ENCODE measurements around the gene ENTPD6.

The ENTPD6 gene

DNA sequence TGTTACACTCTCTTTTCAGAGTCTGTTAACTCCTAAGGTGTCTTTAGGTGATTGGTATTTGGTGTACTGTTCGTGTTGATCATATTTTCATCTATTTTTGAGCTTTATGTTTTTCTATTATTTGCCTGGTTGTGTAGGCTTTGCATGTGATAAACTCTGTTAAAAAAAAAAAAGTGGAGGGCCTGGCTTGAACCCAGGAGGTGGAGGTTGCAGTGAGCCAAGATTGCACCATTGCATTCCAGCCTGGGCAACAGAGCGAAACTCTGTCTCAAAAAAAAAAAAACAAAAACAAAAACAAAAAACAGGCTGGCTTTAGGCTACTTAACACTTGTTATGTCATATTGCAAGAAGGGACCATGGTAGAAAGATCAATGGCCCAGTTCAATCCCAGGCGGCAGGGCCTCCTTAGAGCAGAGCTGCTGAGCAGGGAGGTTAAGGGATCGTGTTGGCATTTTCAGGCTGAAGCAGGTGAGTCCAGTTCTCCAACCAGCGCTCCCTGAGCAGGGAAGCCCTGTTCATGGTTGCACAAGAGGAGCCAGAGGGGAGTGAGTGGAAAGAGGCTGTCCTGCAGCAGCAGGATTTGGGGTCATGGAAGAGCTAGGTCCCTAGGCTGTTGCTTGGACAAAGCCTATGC is 60.8 kb downstream of the ENTPD6 start:
- no peak for TF ChIP-seq POLR2AphosphoS5 (IDR thresholded peaks at IDR 0.05; ENCODE audit: low read depth, low read length)
- no peak for TF ChIP-seq FOXP2 (optimal IDR thresholded peaks at IDR 0.05; ENCODE audit: borderline replicate concordance, extremely low read depth, extremely low read length, insufficient read depth)
- no peak for TF ChIP-seq REST (IDR thresholded peaks at IDR 0.05; ENCODE audit: insufficient read depth in 1 of 2, low read depth in 2 of 2, low read length in 2 of 2)
- TF ChIP-seq TAF1 (IDR thresholded peaks at IDR 0.05; ENCODE audit: borderline replicate concordance, insufficient read depth, low read length) = no peak
- TF ChIP-seq SIN3A (IDR thresholded peaks at IDR 0.05; ENCODE audit: borderline replicate concordance, insufficient read depth, low read length) = no peak

- no peak for TF ChIP-seq REST (IDR thresholded peaks at IDR 0.05; ENCODE audit: insufficient read depth in 1 of 2, low read depth in 2 of 2, low read length in 2 of 2)
- TF ChIP-seq FOXP2 (optimal IDR thresholded peaks at IDR 0.05; ENCODE audit: borderline replicate concordance, extremely low read depth, extremely low read length, insufficient read depth) = no peak
- no peak for TF ChIP-seq TAF1 (IDR thresholded peaks at IDR 0.05; ENCODE audit: borderline replicate concordance, insufficient read depth, low read length)
- TF ChIP-seq POLR2AphosphoS5 (IDR thresholded peaks at IDR 0.05; ENCODE audit: low read depth, low read length) = no peak
- no peak for TF ChIP-seq SIN3A (IDR thresholded peaks at IDR 0.05; ENCODE audit: borderline replicate concordance, insufficient read depth, low read length)
Measured at GRCh38 chr20:25257130-25257529, 61.6 kb downstream of the ENTPD6 start.

DNA sequence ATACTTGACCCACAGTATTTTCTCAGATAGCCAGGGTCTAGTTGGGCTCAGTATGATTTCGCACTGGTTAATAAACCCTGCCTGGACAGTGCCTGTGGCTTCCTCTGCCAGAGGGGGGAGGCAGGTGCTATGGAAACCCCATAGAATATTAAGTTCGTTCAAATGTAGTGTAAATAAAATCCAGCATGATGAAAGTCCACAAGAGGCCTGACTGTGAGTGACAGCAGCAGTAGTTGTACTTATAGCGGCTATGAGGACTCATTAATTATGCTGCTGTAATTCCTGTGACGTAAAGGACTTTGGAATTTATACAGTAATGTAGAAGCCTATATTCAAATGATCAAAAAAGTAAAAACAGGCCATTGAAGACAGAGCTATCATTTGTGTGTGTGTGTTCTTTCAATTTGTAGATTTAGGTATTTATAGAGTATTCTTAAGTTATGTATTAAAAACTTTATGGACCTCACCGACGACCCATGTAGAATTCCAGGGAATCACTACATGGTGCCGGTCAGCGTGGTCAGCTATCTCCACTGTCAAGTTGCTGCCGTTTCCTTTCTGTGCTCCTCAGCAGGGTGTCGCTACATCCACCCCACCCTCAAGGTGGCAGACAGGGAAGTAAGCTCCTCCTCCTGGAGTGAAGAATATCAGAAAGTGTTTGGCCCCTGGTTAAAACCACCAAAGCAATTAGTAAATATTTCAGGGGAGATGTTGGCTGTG is 62.4 kb downstream of the ENTPD6 start:
- TF ChIP-seq TAF1 (IDR thresholded peaks at IDR 0.05; ENCODE audit: borderline replicate concordance, insufficient read depth, low read length) (no peak), FOXP2 (optimal IDR thresholded peaks at IDR 0.05; ENCODE audit: borderline replicate concordance, extremely low read depth, extremely low read length, insufficient read depth) (no peak), REST (IDR thresholded peaks at IDR 0.05; ENCODE audit: insufficient read depth in 1 of 2, low read depth in 2 of 2, low read length in 2 of 2) (no peak), POLR2AphosphoS5 (IDR thresholded peaks at IDR 0.05; ENCODE audit: low read depth, low read length) (no peak), SIN3A (IDR thresholded peaks at IDR 0.05; ENCODE audit: borderline replicate concordance, insufficient read depth, low read length) (no peak)

DNA sequence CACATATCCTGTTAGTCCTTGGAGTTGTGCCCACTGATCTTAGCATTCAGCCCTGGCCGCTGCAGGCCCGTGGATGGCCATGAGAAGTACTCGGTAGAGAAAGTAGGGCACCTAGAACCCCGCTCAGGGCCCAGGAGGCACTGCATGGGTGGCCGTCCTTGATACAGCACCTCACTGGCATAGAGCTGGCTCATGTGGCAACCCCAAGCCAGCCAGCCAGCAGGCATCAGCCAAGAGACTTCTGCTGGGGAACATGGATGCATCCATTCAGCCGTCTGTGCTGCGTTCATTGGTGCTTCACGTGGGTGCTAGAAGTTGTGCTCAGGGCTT is 62.9 kb downstream of the ENTPD6 start:
- TF ChIP-seq REST (IDR thresholded peaks at IDR 0.05; ENCODE audit: insufficient read depth in 1 of 2, low read depth in 2 of 2, low read length in 2 of 2) = no peak
- TF ChIP-seq TAF1 (IDR thresholded peaks at IDR 0.05; ENCODE audit: borderline replicate concordance, insufficient read depth, low read length) = no peak
- TF ChIP-seq SIN3A (IDR thresholded peaks at IDR 0.05; ENCODE audit: borderline replicate concordance, insufficient read depth, low read length) = no peak
- TF ChIP-seq POLR2AphosphoS5 (IDR thresholded peaks at IDR 0.05; ENCODE audit: low read depth, low read length) = no peak
- no peak for TF ChIP-seq FOXP2 (optimal IDR thresholded peaks at IDR 0.05; ENCODE audit: borderline replicate concordance, extremely low read depth, extremely low read length, insufficient read depth)
